Activated CD8-positive, alpha-beta memory T cell treated with anti-CD3 and anti-CD28 coated beads for 4 hours (primary cell): Measurements from ENCODE around the gene STAC3.

Experiments used
- DNase-seq, 2 donors: peaks; one replicate each; pipeline ENCODE4 v3.0.0-alpha.2; 2020; ENCODE audit warnings: low read depth in 2 of 2

STAC3 gene

GRCh38 chr12:57194253-57194652 is 56.7 kb downstream of the STAC3 start:
- DNase-seq: no peak

GRCh38 chr12:57193706-57194245 is 57.2 kb downstream of the STAC3 start:
- no peak for DNase-seq
